HG02763 (cell line): Measurements from ENCODE around the gene IMP3.

ENCODE experiments used
- ATAC-seq: cut with Tn5 transposase; IDR thresholded peaks from one replicate; pipeline ENCODE4 v1.9.1; 2021; ENCODE audit warnings: mild to moderate bottlenecking, moderate library complexity; ENCODE audit not compliant: unreplicated experiment

The IMP3 gene

GRCh38 chr15:75673426-75674235, 33.6 kb upstream of the IMP3 start:
- no peak for ATAC-seq

- ATAC-seq, result no peak
These were observed 32.8 kb upstream of the IMP3 start for GRCh38 chr15:75672646-75673425.

GRCh38 chr15:75671730-75672602, 31.9 kb upstream of the IMP3 start:
- no peak for ATAC-seq

- ATAC-seq, result no peak
These were observed 29.8 kb upstream of the IMP3 start for GRCh38 chr15:75669879-75670212.

- no peak for ATAC-seq
These were observed 29.3 kb upstream of the IMP3 start for GRCh38 chr15:75669191-75669878.

- ATAC-seq, result no peak
These were observed 26.9 kb upstream of the IMP3 start for GRCh38 chr15:75666823-75667501.

- no peak for ATAC-seq
These were observed 24.0 kb upstream of the IMP3 start for GRCh38 chr15:75663931-75664421.

- ATAC-seq, result no peak
These were observed 22.9 kb upstream of the IMP3 start for GRCh38 chr15:75662823-75663519.

- ATAC-seq, result no peak
These were observed 21.7 kb upstream of the IMP3 start for GRCh38 chr15:75661756-75662140.

GRCh38 chr15:75661100-75661755, 21.2 kb upstream of the IMP3 start:
- no peak for ATAC-seq

GRCh38 chr15:75659928-75660645, 20.1 kb upstream of the IMP3 start:
- ATAC-seq, result no peak

GRCh38 chr15:75659141-75659771, 19.2 kb upstream of the IMP3 start:
- no peak for ATAC-seq

- ATAC-seq, result no peak
These were observed 16.8 kb upstream of the IMP3 start for GRCh38 chr15:75656813-75657212.

- ATAC-seq, result no peak
These were observed 16.3 kb upstream of the IMP3 start for GRCh38 chr15:75656331-75656730.

- ATAC-seq, result no peak
These were observed 15.9 kb upstream of the IMP3 start for GRCh38 chr15:75655931-75656330.

- no peak for ATAC-seq
These were observed 14.3 kb upstream of the IMP3 start for GRCh38 chr15:75654201-75654907.

- ATAC-seq, result no peak
These were observed 13.4 kb upstream of the IMP3 start for GRCh38 chr15:75653347-75653913.
